GM13976 (cell line): Measurements from ENCODE around the gene AP1AR.
"Not testable (repeated sequence)": the region's sequence is repeated elsewhere in the genome, so short reads cannot be mapped to it uniquely, and the experiment has no call there.

ENCODE experiments used
- DNase-seq: peaks from one replicate; pipeline ENCODE4 v3.0.0; 2012; ENCODE audit warnings: low spot score
- CTCF ChIP-seq: IDR thresholded peaks from 2 replicates; pipeline ENCODE4 v1.5.1; 2012; ENCODE audit warnings: borderline replicate concordance, mild to moderate bottlenecking; ENCODE audit not compliant: insufficient read depth; ENCODE audit errors: extremely low read depth, missing control alignments, control extremely low read depth
- in situ Hi-C: fragments of 300-500 bp; cut with MboI; formaldehyde crosslinking; loops from one replicate; pipeline ENCODE4 v1.12.0; 2022; ENCODE audit warnings: low sequenced_read_pairs, mixed read lengths, inconsistent platforms; ENCODE audit not compliant: unreplicated experiment

AP1AR gene

GRCh38 chr4:112206431-112206830, 25.2 kb upstream of the AP1AR start:
- no peak for DNase-seq

GRCh38 chr4:112208137-112209095, 23.2 kb upstream of the AP1AR start:
- DNase-seq, in situ Hi-C loops: not testable (repeated sequence)

More at GRCh38 chr4:112206431-112206830, 25.2 kb upstream of the AP1AR start:
- in situ Hi-C loops, result no loop called here
- TF ChIP-seq CTCF, result no peak

- DNase-seq, result no peak
- no peak for TF ChIP-seq CTCF
- in situ Hi-C loops, result no loop called here
These were observed 20.8 kb upstream of the AP1AR start for GRCh38 chr4:112210777-112211176.

GRCh38 chr4:112213091-112213490, 18.5 kb upstream of the AP1AR start:
- in situ Hi-C loops, result no loop called here
- no peak for DNase-seq
- TF ChIP-seq CTCF, result no peak

- in situ Hi-C loops, result no loop called here
- DNase-seq, result no peak
- no peak for TF ChIP-seq CTCF
These were observed 17.7 kb upstream of the AP1AR start for GRCh38 chr4:112213856-112214255.

GRCh38 chr4:112214390-112215264, 17.0 kb upstream of the AP1AR start:
- in situ Hi-C loops, result no loop called here
- TF ChIP-seq CTCF, result no peak
- no peak for DNase-seq
